ENCODE measurements around the gene ATP5F1B.

DNA sequence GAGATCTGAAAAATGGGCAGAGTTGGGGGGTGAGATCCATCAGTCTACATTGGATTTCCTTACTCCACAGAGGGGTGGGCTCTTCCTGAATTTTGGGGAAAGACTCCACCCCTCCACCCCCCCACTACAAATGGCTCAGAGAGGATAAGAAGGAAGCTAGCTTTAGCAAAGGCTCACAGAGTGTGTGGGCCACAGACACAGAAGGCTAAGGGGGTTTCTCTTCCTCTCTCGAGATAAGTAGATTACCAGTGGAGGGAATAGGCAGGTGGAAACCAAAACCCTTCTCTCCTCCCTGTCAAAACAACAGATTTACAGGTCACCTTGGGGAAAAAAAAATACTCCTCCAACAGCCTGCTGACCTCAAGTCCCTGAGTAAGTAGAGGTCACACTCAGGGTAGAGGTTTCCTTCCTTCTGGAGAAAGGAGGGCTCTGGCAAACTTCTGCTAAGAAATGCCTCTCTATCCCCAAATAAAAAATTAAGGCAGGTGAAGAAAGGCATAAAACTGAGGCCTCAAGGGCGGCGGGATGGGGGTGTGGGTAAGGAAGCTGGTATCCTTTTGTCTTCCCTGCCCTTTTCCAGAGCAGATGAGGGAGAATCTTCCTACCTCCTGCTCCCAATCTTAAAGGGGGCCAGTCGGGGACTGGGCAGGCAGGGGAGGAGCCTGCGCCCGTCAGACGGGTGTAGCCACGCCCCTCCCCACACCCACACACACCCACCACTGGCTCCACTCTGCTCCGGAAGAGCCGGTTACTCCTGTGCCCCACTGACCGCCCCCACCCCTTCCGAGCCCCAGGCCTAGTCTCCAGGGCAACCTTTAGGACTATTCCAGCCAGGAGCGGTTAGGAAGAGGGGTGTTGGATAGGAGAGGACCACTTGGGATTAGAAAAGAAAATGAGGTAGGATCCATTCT lies 13.7 kb downstream of the ATP5F1B start:
- TF ChIP-seq CTCF (IDR thresholded peaks at IDR 0.05) (no peak), POLR2A (IDR thresholded peaks at IDR 0.05) (no peak)
